IMR-90 (cell line): ENCODE measurements around the gene SCN8A.

Experiments
- CEBPB ChIP-seq: IDR thresholded peaks from 2 replicates; pipeline ENCODE4 v1.6.1; 2012; ENCODE audit warnings: low read depth, low read length, improper control_type of control experiment
- POLR2A ChIP-seq: IDR thresholded peaks from 2 replicates; pipeline ENCODE4 v1.6.1; 2012; ENCODE audit warnings: mild to moderate bottlenecking, low read depth, low read length
- RAD21 ChIP-seq: IDR thresholded peaks from 2 replicates; pipeline ENCODE4 v1.6.1; 2012; ENCODE audit warnings: low read length, improper control_type of control experiment
- RFX5 ChIP-seq: IDR thresholded peaks from 2 replicates; pipeline ENCODE4 v1.8.0; 2012; ENCODE audit warnings: low read depth, mild to moderate bottlenecking, low read length, moderate library complexity
- SMC3 ChIP-seq: fragments of 150-350 bp; IDR thresholded peaks from 2 replicates; pipeline ENCODE4 v1.6.1; 2016; ENCODE audit warnings: low read depth, mild to moderate bottlenecking, antibody characterized with exemption, low read length, moderate library complexity
- TF ChIP-seq, protein P1 (sequence below): conservative IDR thresholded peaks from 2 replicates; pipeline ENCODE4 v1.5.1; 2012; ENCODE audit warnings: mild to moderate bottlenecking, low read depth, low read length, improper control_type of control experiment

DNA sequence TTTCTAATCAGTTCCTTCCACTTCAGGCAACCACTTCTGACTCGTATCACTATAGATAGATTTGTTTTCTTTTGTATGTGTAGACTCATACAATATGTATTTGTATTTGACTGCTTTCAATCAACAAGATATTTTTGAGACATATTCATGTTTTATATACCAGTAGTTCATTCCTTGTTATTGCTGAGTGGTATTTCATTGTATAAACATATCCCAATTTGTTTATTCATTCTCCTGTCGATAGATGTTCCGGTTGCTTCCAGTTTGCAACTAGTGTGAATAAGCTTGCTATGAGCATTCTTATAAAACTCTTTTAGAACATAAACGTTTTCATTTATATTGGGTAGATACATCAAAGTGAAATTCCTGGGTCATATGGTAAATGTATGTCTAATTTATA, 138.3 kb downstream of the SCN8A start:
- TF ChIP-seq RFX5, result no peak
- TF ChIP-seq POLR2A, result no peak
- no peak for TF ChIP-seq SMC3
- TF ChIP-seq, protein P1, sequence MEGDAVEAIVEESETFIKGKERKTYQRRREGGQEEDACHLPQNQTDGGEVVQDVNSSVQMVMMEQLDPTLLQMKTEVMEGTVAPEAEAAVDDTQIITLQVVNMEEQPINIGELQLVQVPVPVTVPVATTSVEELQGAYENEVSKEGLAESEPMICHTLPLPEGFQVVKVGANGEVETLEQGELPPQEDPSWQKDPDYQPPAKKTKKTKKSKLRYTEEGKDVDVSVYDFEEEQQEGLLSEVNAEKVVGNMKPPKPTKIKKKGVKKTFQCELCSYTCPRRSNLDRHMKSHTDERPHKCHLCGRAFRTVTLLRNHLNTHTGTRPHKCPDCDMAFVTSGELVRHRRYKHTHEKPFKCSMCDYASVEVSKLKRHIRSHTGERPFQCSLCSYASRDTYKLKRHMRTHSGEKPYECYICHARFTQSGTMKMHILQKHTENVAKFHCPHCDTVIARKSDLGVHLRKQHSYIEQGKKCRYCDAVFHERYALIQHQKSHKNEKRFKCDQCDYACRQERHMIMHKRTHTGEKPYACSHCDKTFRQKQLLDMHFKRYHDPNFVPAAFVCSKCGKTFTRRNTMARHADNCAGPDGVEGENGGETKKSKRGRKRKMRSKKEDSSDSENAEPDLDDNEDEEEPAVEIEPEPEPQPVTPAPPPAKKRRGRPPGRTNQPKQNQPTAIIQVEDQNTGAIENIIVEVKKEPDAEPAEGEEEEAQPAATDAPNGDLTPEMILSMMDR, result no peak
- TF ChIP-seq RAD21, result no peak
- TF ChIP-seq CEBPB, result no peak
